OCI-LY3 (cell line): ENCODE data around the gene CACNG4.

Experiments
- H2AFZ ChIP-seq: fragments of 200-600, 300-600 bp; shearing (Covaris generic); 2 replicates; pipeline ENCODE4 v1.6.0; 2014; ENCODE audit warnings: antibody characterized with exemption, low read depth, low read length
- H3K27ac ChIP-seq: fragments of 200-600, 300-600 bp; sonication (generic); 2 replicates; pipeline ENCODE4 v1.5.1; 2014; ENCODE audit warnings: mild to moderate bottlenecking, low read length, moderate library complexity, mixed read lengths
- H3K27me3 ChIP-seq: fragments of 200-600, 300-600 bp; sonication (generic); 2 replicates; pipeline ENCODE4 v1.6.1; 2014; ENCODE audit warnings: low read depth, low read length, mixed read lengths
- H3K36me3 ChIP-seq: fragments of 200-600, 300-600 bp; sonication (generic); replicated peaks from 2 replicates; pipeline ENCODE3; 2014; ENCODE audit warnings: low read depth, low read length, mixed read lengths
- H3K4me1 ChIP-seq: fragments of 300-600, 200-600 bp; sonication (generic); 2 replicates; pipeline ENCODE4 v1.6.1; 2014; ENCODE audit warnings: low read length, mixed read lengths
- H3K4me2 ChIP-seq: fragments of 200-600, 300-600 bp; sonication (generic); 2 replicates; pipeline ENCODE4 v1.6.1; 2014; ENCODE audit warnings: low read length, mixed read lengths
- H3K4me3 ChIP-seq: fragments of 300-600, 200-600 bp; sonication (generic); 2 replicates; pipeline ENCODE4 v1.5.1; 2014; ENCODE audit warnings: antibody characterized with exemption, mild to moderate bottlenecking, low read length, moderate library complexity
- H3K79me2 ChIP-seq: fragments of 300-600, 200-600 bp; shearing (Covaris generic); 2 replicates; pipeline ENCODE4 v1.6.1; 2014; ENCODE audit warnings: mild to moderate bottlenecking, low read length, mixed read lengths
- H3K9ac ChIP-seq: fragments of 300-600, 200-600 bp; shearing (Covaris generic); 2 replicates; pipeline ENCODE4 v1.6.0; 2014; ENCODE audit warnings: mild to moderate bottlenecking, low read length, moderate library complexity
- H3K9me3 ChIP-seq: fragments of 200-600, 300-600 bp; shearing (Covaris generic); 2 replicates; pipeline ENCODE4 v1.6.1; 2014; ENCODE audit warnings: low read length, mixed read lengths; ENCODE audit not compliant: insufficient read depth
- H4K20me1 ChIP-seq: fragments of 200-600, 300-600 bp; sonication (generic); 2 replicates; pipeline ENCODE4 v1.6.1; 2016; ENCODE audit warnings: low read length, mixed read lengths; ENCODE audit not compliant: insufficient read depth
- EZH2phosphoT487 ChIP-seq: fragments of 200-600 bp; shearing (Covaris generic); IDR thresholded peaks from 2 replicates; pipeline ENCODE4 v1.6.1; 2018; ENCODE audit warnings: antibody characterized with exemption, mixed run types, low read depth
- TF ChIP-seq, protein P1 (sequence below): fragments of 200-600, 300-600 bp; sonication (generic); IDR thresholded peaks from 2 replicates; pipeline ENCODE4 v1.5.1; 2014; ENCODE audit warnings: antibody characterized with exemption, low read length, low read depth

Gene CACNG4

DNA sequence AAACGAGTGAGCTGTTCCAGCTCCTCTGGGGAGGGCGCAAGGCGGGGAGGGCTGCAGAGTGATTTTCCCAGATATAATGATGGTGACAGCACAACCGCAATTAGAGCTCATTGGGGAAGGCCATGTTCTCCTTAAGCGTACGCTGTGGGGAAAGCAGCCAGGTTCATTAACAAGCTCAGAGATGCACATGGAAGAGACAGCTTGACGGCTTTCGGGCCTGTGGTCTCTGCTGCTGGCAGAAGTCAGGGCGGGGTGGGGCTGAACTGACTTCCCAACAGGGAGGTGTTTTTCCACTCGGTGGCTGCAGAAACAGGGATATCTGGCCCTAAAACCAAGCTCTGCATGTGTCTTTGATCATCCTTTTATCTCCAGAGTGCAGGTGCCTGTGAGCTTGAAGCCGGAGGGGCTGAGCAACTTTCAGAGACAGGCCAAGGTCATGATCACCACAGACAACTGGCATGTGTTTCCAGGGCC is 55.8 kb downstream of the CACNG4 start:
- Histone ChIP-seq H4K20me1 (no peaks in the 10 kb centered on the region), H3K4me1 (no peaks in the 10 kb centered on the region), H3K36me3 (no peaks in the 10 kb centered on the region), H3K4me2 (no peak overlapping the region), H2AFZ (no peak overlapping the region), H3K4me3 (no peak overlapping the region), H3K27me3 (no peaks in the 10 kb centered on the region), H3K27ac (no peak overlapping the region), H3K9ac (no peak overlapping the region), H3K79me2 (no peaks in the 10 kb centered on the region), H3K9me3 (no peaks in the 10 kb centered on the region)
- TF ChIP-seq, protein P1, sequence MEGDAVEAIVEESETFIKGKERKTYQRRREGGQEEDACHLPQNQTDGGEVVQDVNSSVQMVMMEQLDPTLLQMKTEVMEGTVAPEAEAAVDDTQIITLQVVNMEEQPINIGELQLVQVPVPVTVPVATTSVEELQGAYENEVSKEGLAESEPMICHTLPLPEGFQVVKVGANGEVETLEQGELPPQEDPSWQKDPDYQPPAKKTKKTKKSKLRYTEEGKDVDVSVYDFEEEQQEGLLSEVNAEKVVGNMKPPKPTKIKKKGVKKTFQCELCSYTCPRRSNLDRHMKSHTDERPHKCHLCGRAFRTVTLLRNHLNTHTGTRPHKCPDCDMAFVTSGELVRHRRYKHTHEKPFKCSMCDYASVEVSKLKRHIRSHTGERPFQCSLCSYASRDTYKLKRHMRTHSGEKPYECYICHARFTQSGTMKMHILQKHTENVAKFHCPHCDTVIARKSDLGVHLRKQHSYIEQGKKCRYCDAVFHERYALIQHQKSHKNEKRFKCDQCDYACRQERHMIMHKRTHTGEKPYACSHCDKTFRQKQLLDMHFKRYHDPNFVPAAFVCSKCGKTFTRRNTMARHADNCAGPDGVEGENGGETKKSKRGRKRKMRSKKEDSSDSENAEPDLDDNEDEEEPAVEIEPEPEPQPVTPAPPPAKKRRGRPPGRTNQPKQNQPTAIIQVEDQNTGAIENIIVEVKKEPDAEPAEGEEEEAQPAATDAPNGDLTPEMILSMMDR, result no peak
- TF ChIP-seq EZH2phosphoT487, result no peak

DNA sequence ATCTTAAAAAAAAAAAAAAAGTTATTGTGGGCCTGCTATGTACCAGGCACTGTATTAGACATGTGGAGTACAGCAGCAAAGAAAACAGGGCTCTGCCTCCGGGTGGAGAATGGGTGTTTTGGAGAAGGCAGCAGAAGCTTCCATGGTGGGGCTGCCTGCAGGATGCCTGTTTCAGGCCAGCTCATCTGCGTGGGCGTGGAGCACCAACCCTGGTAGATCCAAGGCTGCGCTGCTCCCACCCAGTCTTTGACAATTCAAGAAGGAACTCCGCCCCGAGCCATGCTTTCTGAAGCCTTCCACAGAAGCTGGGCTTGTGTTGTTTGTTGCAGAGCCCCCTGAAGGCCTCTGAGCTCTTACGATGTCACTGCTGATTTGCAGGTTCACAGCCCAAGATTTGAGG is 56.7 kb downstream of the CACNG4 start:
- TF ChIP-seq EZH2phosphoT487, result no peak
- TF ChIP-seq, protein P1, result no peak
- Histone ChIP-seq H3K9ac (no peak overlapping the region), H3K4me3 (no peak overlapping the region), H3K27ac (no peak overlapping the region), H3K4me2 (no peak overlapping the region), H3K79me2 (no peaks in the 10 kb centered on the region), H3K36me3 (no peaks in the 10 kb centered on the region), H2AFZ (no peak overlapping the region), H4K20me1 (no peaks in the 10 kb centered on the region), H3K4me1 (no peaks in the 10 kb centered on the region), H3K27me3 (no peaks in the 10 kb centered on the region), H3K9me3 (no peaks in the 10 kb centered on the region)

DNA sequence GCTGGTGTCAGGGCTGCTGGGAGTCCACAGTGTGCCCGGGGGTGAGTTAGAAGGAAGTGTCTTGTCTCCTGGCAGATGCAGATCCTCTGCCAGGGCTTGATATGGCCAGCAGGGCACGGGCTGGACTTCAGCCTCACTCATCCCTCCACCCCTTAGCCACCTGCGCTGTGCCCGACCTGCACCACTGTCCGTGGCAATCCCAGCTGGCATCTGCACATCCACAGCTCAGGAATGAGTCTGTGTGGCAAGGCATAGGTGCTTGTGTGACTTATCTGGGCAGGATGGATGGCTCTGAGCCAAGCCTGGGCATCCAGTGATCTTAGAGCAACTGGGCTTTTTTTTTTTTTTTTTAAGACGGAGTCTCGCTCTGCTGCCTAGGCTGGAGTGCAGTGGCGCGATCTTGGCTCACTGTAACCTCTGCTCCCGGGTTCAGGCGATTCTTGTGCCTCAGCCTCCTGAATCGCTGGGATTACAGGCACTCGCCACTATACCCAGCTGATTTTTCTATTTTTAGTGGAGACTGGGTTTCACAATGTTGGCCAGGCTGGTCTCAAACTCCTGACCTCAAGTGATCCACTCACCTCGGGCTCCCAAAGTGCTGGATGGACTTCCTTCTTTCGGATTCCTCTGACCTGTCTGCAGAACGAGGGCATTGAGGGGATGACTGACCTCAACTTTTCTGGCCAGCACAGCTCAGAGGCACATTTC is 57.4 kb downstream of the CACNG4 start:
- H3K79me2 ChIP-seq, result no peaks in the 10 kb centered on the region
- no peak overlapping the region for H3K9ac ChIP-seq
- no peaks in the 10 kb centered on the region for H3K9me3 ChIP-seq
- no peak overlapping the region for H2AFZ ChIP-seq
- no peak overlapping the region for H3K4me3 ChIP-seq
- H3K27me3 ChIP-seq, result no peaks in the 10 kb centered on the region
- H4K20me1 ChIP-seq, result no peaks in the 10 kb centered on the region
- no peak overlapping the region for H3K4me2 ChIP-seq
- TF ChIP-seq EZH2phosphoT487, result no peak
- TF ChIP-seq, protein P1, result no peak
- H3K36me3 ChIP-seq, result no peaks in the 10 kb centered on the region
- H3K4me1 ChIP-seq, result no peaks in the 10 kb centered on the region
- H3K27ac ChIP-seq, result no peak overlapping the region

DNA sequence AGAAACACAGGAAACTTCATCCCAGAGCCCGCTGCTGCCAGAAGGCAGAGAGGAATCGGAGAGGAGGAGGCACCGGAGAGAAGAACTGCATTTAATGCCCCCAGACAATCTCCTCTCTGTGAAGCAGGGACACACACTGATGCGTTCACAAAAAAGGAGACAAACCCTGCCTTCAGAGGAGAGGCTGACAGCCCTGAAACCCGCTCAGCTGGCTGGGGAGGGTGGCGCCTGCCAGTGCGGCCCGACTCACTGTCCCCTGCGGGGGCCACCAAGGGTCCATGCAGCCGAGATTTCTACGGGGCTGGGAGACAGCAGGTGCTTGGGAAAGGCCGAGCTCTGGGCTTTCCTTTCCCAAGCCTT is 57.9 kb downstream of the CACNG4 start:
- no peaks in the 10 kb centered on the region for H3K9me3 ChIP-seq
- H3K79me2 ChIP-seq, result no peaks in the 10 kb centered on the region
- no peaks in the 10 kb centered on the region for H3K27me3 ChIP-seq
- TF ChIP-seq, protein P1, result no peak
- TF ChIP-seq EZH2phosphoT487, result no peak
- no peak overlapping the region for H3K9ac ChIP-seq
- no peaks in the 10 kb centered on the region for H4K20me1 ChIP-seq
- H3K4me3 ChIP-seq, result no peak overlapping the region
- H3K36me3 ChIP-seq, result no peaks in the 10 kb centered on the region
- no peaks in the 10 kb centered on the region for H3K4me1 ChIP-seq
- H3K27ac ChIP-seq, result no peak overlapping the region
- no peak overlapping the region for H3K4me2 ChIP-seq
- no peak overlapping the region for H2AFZ ChIP-seq
